SK-N-SH (cell line): ENCODE measurements around the gene BBOF1. TPM values are rescaled to one million over a fixed set of nuclear protein-coding genes. Genes with fewer than 3 reads are reported as not detected.

Experiments used
- CTCF ChIA-PET: fragments of 300-600, 350-600 bp; formaldehyde crosslinking; extraction: SDS; loops from one replicate; lab custom pipeline; 2021; lab: Yijun Ruan, JAX
- POLR2A ChIA-PET: fragments of 350-600 bp; sonication (Branson Sonifier 250); formaldehyde crosslinking; extraction: SDS; loops from one replicate; lab custom pipeline; 2020; ENCODE audit warnings: antibody characterized with exemption, inconsistent platforms; lab: Yijun Ruan, JAX
- DNase-seq: peaks from one replicate; pipeline ENCODE4 v3.0.0; 2012
- H2AFZ ChIP-seq: fragments of 200-600 bp; sonication (generic); 2 replicates; pipeline ENCODE4 v1.8.1; 2016; ENCODE audit warnings: antibody characterized with exemption, mild to moderate bottlenecking, low read depth
- H3F3A ChIP-seq: fragments of 200-600 bp; sonication (generic); replicated peaks from 2 replicates; pipeline ENCODE3; 2016; ENCODE audit warnings: antibody characterized with exemption, mild to moderate bottlenecking; ENCODE audit not compliant: insufficient read depth
- H3K27ac ChIP-seq, 2 experiments: fragments of 200-500 bp in 1 of 2; fragments of 200-600 bp in 1 of 2; sonication (Bioruptor generic) in 1 of 2; sonication (generic), shearing (Covaris generic) in 1 of 2; 2 replicates each; pipeline versions ENCODE4 v1.5.1 to v1.6.1; 2014 to 2016; ENCODE audit warnings: low read depth in 2 of 2, inconsistent platforms in 1 of 2, low read length in 1 of 2, mild to moderate bottlenecking in 1 of 2, mixed read lengths in 1 of 2
- H3K27me3 ChIP-seq: fragments of 200-600 bp; sonication (generic), shearing (Covaris generic); 2 replicates; pipeline ENCODE4 v1.6.1; 2016; ENCODE audit warnings: mixed run types; ENCODE audit not compliant: insufficient read depth
- H3K36me3 ChIP-seq, 2 experiments: fragments of 200-500 bp in 1 of 2; fragments of 200-600 bp in 1 of 2; sonication (Bioruptor generic) in 1 of 2; sonication (generic) in 1 of 2; replicated peaks in 1 of 2; 2 replicates each; pipeline versions ENCODE3 to v1.5.1; 2014 to 2016; ENCODE audit warnings: low read length in 1 of 2, mild to moderate bottlenecking in 1 of 2; ENCODE audit not compliant: insufficient read depth in 2 of 2, control insufficient read depth in 1 of 2
- H3K4me1 ChIP-seq, 2 experiments: fragments of 200-500 bp in 1 of 2; fragments of 200-600 bp in 1 of 2; sonication (Bioruptor generic) in 1 of 2; sonication (generic), shearing (Covaris generic) in 1 of 2; 2 replicates each; pipeline versions ENCODE4 v1.5.1 to v1.6.1; 2014 to 2016; ENCODE audit warnings: low read depth in 1 of 2, low read length in 1 of 2, mixed run types in 1 of 2; ENCODE audit not compliant: insufficient read depth in 2 of 2, control insufficient read depth in 1 of 2
- H3K4me2 ChIP-seq: fragments of 200-600 bp; sonication (generic), shearing (Covaris generic); 2 replicates; pipeline ENCODE4 v1.6.1; 2017; ENCODE audit warnings: mixed run types
- H3K4me3 ChIP-seq, 2 experiments: fragments of 200-500 bp in 1 of 2; fragments of 200-600 bp in 1 of 2; sonication (Bioruptor generic) in 1 of 2; sonication (generic), shearing (Covaris generic) in 1 of 2; 2 replicates each; pipeline versions ENCODE4 v1.5.1 to v1.8.1; 2014 to 2016; ENCODE audit warnings: low read depth in 2 of 2, inconsistent platforms in 1 of 2, low read length in 1 of 2, mild to moderate bottlenecking in 1 of 2, mixed read lengths in 1 of 2, moderate library complexity in 1 of 2
- H3K79me2 ChIP-seq: fragments of 200-600 bp; sonication (generic); 2 replicates; pipeline ENCODE4 v1.8.1; 2017; ENCODE audit warnings: mild to moderate bottlenecking; ENCODE audit not compliant: insufficient read depth
- H3K9ac ChIP-seq: fragments of 200-600 bp; sonication (generic); 2 replicates; pipeline ENCODE4 v1.6.1; 2017; ENCODE audit warnings: mixed run types
- H3K9me2 ChIP-seq: fragments of 200-600 bp; sonication (generic); 2 replicates; pipeline ENCODE4 v1.6.1; 2017; ENCODE audit warnings: mixed run types
- H3K9me3 ChIP-seq: fragments of 200-600 bp; sonication (generic); 2 replicates; pipeline ENCODE4 v1.6.1; 2017; ENCODE audit warnings: mixed run types, mild to moderate bottlenecking, moderate library complexity
- H4K20me1 ChIP-seq: fragments of 200-600 bp; sonication (generic); 2 replicates; pipeline ENCODE4 v1.6.1; 2017; ENCODE audit warnings: mild to moderate bottlenecking, mixed run types; ENCODE audit not compliant: insufficient read depth
- CHD2 ChIP-seq: fragments of 150-350 bp; IDR thresholded peaks from 2 replicates; pipeline ENCODE4 v1.6.1; 2018; ENCODE audit warnings: low read length; ENCODE audit not compliant: partially characterized antibody
- ELF1 ChIP-seq: IDR thresholded peaks from 2 replicates; pipeline ENCODE4 v1.4.0; 2012
- EZH2phosphoT487 ChIP-seq: fragments of 200-600 bp; sonication (generic); IDR thresholded peaks from 2 replicates; pipeline ENCODE4 v1.6.1; 2017; ENCODE audit warnings: low read depth, mixed run types, mild to moderate bottlenecking, antibody characterized with exemption, moderate library complexity, borderline replicate concordance
- GABPA ChIP-seq: IDR thresholded peaks from 2 replicates; pipeline ENCODE4 v1.4.0; 2012; ENCODE audit warnings: low read depth, mild to moderate bottlenecking
- JUND ChIP-seq: IDR thresholded peaks from 2 replicates; pipeline ENCODE4 v1.4.0; 2012
- MEF2A ChIP-seq: IDR thresholded peaks from 2 replicates; pipeline ENCODE4 v1.4.0; 2012; ENCODE audit warnings: low read depth, borderline replicate concordance
- NRF1 ChIP-seq: IDR thresholded peaks from 2 replicates; pipeline ENCODE4 v1.6.1; 2012; ENCODE audit warnings: low read depth, mild to moderate bottlenecking, low read length
- POLR2AphosphoS5 ChIP-seq: IDR thresholded peaks from 2 replicates; pipeline ENCODE4 v1.6.1; 2012; ENCODE audit warnings: low read depth, low read length
- RAD21 ChIP-seq: IDR thresholded peaks from 2 replicates; pipeline ENCODE4 v1.6.1; 2012; ENCODE audit warnings: mild to moderate bottlenecking, low read length
- RCOR1 ChIP-seq: fragments of 150-350 bp; IDR thresholded peaks from 2 replicates; pipeline ENCODE4 v1.6.1; 2017; ENCODE audit warnings: antibody characterized with exemption, low read length
- SIN3A ChIP-seq: IDR thresholded peaks from 2 replicates; pipeline ENCODE4 v1.6.1; 2012; ENCODE audit warnings: low read depth, mild to moderate bottlenecking, low read length, moderate library complexity, borderline replicate concordance
- SMC3 ChIP-seq: IDR thresholded peaks from 2 replicates; pipeline ENCODE4 v1.6.1; 2012; ENCODE audit warnings: low read depth, low read length, improper control_type of control experiment
- TAF1 ChIP-seq: IDR thresholded peaks from 2 replicates; pipeline ENCODE4 v1.6.1; 2012; ENCODE audit warnings: low read depth, mild to moderate bottlenecking, low read length, moderate library complexity, borderline replicate concordance
- USF2 ChIP-seq: fragments of 150-350 bp; IDR thresholded peaks from 2 replicates; pipeline ENCODE4 v1.6.1; 2017; ENCODE audit warnings: antibody characterized with exemption, low read length, low read depth, borderline replicate concordance
- YY1 ChIP-seq: IDR thresholded peaks from 2 replicates; pipeline ENCODE4 v1.4.0; 2012; ENCODE audit warnings: low read depth, mild to moderate bottlenecking
- ZBTB33 ChIP-seq: IDR thresholded peaks from 2 replicates; pipeline ENCODE4 v1.4.0; 2012; ENCODE audit warnings: low read depth, borderline replicate concordance
- WGBS: methylation state at CpG from one replicate; pipeline ENCODE4 v1.1.6; 2017; ENCODE audit warnings: low lambda C conversion rate; 5-methylcytosine and 5-hydroxymethylcytosine counted together
- polyA plus RNA-seq, 3 experiments: library from polyadenylated mRNA; depleted of rRNA; stranded (reverse); fragments of >200 nt; gene quantifications; 2 replicates each; pipeline ENCODE4 v1.2.3, GENCODE V29; 2012
- TF ChIP-seq, protein P1 (sequence below): IDR thresholded peaks from 2 replicates; pipeline ENCODE4; 2012
- TF ChIP-seq, protein P2 (sequence below): IDR thresholded peaks from 2 replicates; pipeline ENCODE4 v1.4.0; 2012; ENCODE audit warnings: low read depth

Gene BBOF1
- polyA plus RNA-seq, 1 of the 3 experiments (the other 2 are of a cell fraction), result 1.9 TPM

DNA sequence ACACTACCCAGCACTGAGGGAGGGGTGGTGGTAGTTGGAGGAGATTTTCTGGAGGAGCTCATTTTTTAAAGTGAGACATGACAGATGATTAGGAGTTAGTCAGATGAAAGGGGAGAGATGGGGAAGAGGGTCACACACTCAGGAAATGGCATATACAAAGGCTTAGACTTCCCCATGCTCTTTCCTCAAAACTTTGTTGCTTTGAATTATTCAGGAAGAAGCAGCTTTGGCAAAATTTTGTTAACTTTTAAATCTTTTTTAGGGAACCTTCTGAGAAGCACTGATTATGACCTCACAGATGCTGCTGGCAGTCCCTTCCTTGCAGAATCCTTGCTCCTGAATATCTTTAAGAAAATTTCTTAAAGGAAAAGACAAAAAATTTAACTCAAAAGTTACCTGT lies 45.3 kb downstream of the BBOF1 start (continued):
- TF ChIP-seq ZBTB33 (no peak), POLR2AphosphoS5 (no peak)

GRCh38 chr14:74064883-74065282 lies 45.7 kb downstream of the BBOF1 start:
- TF ChIP-seq, protein P1, sequence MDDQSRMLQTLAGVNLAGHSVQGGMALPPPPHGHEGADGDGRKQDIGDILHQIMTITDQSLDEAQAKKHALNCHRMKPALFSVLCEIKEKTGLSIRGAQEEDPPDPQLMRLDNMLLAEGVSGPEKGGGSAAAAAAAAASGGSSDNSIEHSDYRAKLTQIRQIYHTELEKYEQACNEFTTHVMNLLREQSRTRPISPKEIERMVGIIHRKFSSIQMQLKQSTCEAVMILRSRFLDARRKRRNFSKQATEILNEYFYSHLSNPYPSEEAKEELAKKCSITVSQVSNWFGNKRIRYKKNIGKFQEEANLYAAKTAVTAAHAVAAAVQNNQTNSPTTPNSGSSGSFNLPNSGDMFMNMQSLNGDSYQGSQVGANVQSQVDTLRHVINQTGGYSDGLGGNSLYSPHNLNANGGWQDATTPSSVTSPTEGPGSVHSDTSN, result no peak
- TF ChIP-seq RCOR1, result no peak
- TF ChIP-seq RAD21, result no peak
- TF ChIP-seq, protein P2, sequence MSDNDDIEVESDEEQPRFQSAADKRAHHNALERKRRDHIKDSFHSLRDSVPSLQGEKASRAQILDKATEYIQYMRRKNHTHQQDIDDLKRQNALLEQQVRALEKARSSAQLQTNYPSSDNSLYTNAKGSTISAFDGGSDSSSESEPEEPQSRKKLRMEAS, result no peak
- no peak for TF ChIP-seq TAF1
- no peak for TF ChIP-seq POLR2AphosphoS5
- TF ChIP-seq USF2, result no peak
- no peak for TF ChIP-seq GABPA
- no peak for TF ChIP-seq ELF1
- no peak for TF ChIP-seq MEF2A
- TF ChIP-seq EZH2phosphoT487, result no peak
- TF ChIP-seq SIN3A, result no peak
- TF ChIP-seq NRF1, result no peak
- no peak for TF ChIP-seq CHD2
- no peak for TF ChIP-seq SMC3
- no peak for TF ChIP-seq YY1
- TF ChIP-seq JUND, result no peak
- ChIA-PET CTCF (no interaction called here), POLR2A (no interaction called here)
- H3K27me3 ChIP-seq, result no peaks in the 10 kb centered on the region
- H3K9me2 ChIP-seq, result no peaks in the 10 kb centered on the region
- peaks cover 7 to 14% of the 10 kb centered on the region in 2 experiments for H3K36me3 ChIP-seq
- no peak overlapping the region for H3K4me3 ChIP-seq
- no peak overlapping the region for H3K4me2 ChIP-seq
- no peaks in the 10 kb centered on the region for H4K20me1 ChIP-seq
- H3K27ac ChIP-seq, result no peak overlapping the region
- peaks cover 15% of the 10 kb centered on the region for H3F3A ChIP-seq
- H2AFZ ChIP-seq, result no peak overlapping the region
- no peak overlapping the region for H3K9ac ChIP-seq
- WGBS, result 78% methylated on average over 3 of the region's 3 CpGs
- no peak for DNase-seq
- no peaks in the 10 kb centered on the region for H3K9me3 ChIP-seq
- peaks cover 0 to 4% of the 10 kb centered on the region in 2 experiments; a peak in 1 of 4 replicates for H3K4me1 ChIP-seq
- H3K79me2 ChIP-seq, result no peaks in the 10 kb centered on the region
